ENCODE measurements around the gene TF. TPM values are rescaled to one million over a fixed set of nuclear protein-coding genes. Genes with fewer than 3 reads are reported as not detected.

Gene TF
- total RNA-seq, 1 donor from 2014 or later, result 3.1 TPM

DNA sequence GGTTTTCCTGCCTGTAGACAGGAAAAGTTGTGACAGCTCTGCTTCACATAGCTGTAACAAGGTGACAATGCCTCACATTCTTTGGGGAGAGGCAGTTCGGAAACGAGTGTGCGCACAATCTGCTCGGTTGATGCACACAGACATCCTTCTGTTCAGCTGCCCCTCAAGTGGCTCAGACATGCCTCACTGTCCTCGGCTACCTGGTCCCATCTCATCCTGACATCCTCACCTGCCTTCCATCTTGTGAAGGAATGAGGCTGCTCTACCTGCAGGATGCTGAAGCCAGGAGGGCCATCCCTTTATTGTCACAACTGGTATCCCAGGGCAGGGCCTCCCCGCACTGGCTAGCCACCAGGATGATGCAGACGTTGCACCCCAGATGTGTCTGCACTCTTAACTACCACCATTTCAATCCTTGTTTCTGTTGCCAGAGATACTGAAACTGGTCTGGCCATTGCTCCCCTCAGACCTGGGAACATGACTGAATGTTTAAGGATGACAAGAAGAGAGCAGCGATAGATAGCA, 78.8 kb downstream of the TF start:
- peaks cover 0 to 5% (median 0%) of the 10 kb centered on the region in 3 donors for H3K4me1 ChIP-seq (ENCODE audit: control insufficient read depth in 3 of 3, insufficient read depth in 3 of 3, low read length in 3 of 3)
- no peak overlapping the region for H3K27ac ChIP-seq (ENCODE audit: low read depth, low read length)
- no peaks in the 10 kb centered on the region for H3K27me3 ChIP-seq (ENCODE audit: control insufficient read depth in 3 of 3, insufficient read depth in 3 of 3, low read length in 3 of 3)
- H3K9ac ChIP-seq (ENCODE audit: low read depth in 1 of 3, low read length in 3 of 3), result no peak overlapping the region
- no peaks in the 10 kb centered on the region for H3K9me3 ChIP-seq (ENCODE audit: control insufficient read depth in 3 of 3, low read length in 3 of 3)
- peaks cover 39 to 42% (median 40%) of the 10 kb centered on the region in 3 donors for H3K36me3 ChIP-seq (ENCODE audit: control insufficient read depth in 3 of 3, insufficient read depth in 3 of 3, low read length in 3 of 3)
- H3K4me3 ChIP-seq (ENCODE audit: low read length in 3 of 3), result no peak overlapping the region

DNA sequence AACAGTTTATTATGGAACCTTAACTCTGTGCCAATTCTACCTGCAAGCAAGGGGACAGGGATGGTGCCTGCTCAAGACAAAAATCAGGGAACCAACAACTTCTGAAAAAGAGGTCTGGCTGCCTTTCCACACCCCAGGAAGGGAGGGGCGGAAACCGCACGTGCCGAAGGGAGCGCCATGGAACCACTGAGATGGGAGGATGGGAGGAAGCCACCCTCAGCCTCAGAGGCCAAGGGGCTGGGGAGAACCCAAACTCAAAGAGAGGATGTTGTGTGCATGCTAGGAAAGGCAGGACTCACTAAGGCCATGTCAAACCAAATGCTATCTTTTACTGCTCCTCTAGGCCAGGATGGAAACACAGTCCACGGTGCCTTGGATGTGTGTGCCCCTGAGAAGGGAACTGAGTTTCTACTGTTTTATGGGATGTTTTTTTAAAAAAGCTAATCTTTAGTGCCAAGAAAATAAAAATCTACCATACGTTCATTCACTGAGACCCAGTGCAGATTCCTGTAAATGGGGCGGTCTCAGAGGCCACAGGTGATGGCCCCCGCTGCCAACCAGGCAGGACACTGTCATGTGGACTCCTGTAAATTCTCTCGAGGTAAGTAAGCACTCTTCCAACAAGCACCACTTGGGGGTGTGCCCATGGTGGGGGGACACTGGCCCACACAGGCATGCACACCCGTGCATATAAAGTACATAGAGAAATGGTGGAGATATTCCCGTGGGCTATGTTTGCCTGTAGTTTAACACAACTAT, 80.0 kb downstream of the TF start:
- H3K4me3 ChIP-seq (ENCODE audit: low read length in 3 of 3), result no peak overlapping the region
- H3K27me3 ChIP-seq (ENCODE audit: control insufficient read depth in 3 of 3, insufficient read depth in 3 of 3, low read length in 3 of 3), result no peaks in the 10 kb centered on the region
- H3K4me1 ChIP-seq (ENCODE audit: control insufficient read depth in 3 of 3, insufficient read depth in 3 of 3, low read length in 3 of 3), result peaks cover 0 to 5% (median 0%) of the 10 kb centered on the region in 3 donors
- peaks cover 27 to 32% (median 29%) of the 10 kb centered on the region in 3 donors for H3K36me3 ChIP-seq (ENCODE audit: control insufficient read depth in 3 of 3, insufficient read depth in 3 of 3, low read length in 3 of 3)
- H3K9ac ChIP-seq (ENCODE audit: low read depth in 1 of 3, low read length in 3 of 3), result no peak overlapping the region
- H3K27ac ChIP-seq (ENCODE audit: low read depth, low read length), result no peak overlapping the region
- no peaks in the 10 kb centered on the region for H3K9me3 ChIP-seq (ENCODE audit: control insufficient read depth in 3 of 3, low read length in 3 of 3)

DNA sequence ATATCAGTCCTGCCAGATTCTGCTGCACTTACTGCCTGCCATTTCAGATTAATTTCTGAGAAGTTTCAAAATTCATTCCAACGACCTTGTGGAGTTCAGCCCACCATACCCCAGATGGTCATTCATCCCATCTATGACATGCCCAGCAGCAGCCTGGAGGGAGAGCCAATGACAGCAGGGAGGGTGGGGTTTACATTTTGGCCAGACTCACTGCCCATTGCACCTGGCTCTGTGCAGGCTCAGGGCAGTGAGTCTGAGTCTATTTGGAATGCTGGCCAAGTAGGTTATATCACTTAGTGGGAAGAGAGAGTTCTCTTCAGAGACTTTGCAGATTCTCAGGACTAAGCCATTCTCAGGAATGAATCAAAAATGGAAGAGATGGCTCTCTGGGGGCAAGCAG, 80.9 kb downstream of the TF start:
- H3K4me1 ChIP-seq (ENCODE audit: control insufficient read depth in 3 of 3, insufficient read depth in 3 of 3, low read length in 3 of 3), result no peaks in the 10 kb centered on the region
- no peaks in the 10 kb centered on the region for H3K27me3 ChIP-seq (ENCODE audit: control insufficient read depth in 3 of 3, insufficient read depth in 3 of 3, low read length in 3 of 3)
- no peak overlapping the region for H3K27ac ChIP-seq (ENCODE audit: low read depth, low read length)
- H3K9ac ChIP-seq (ENCODE audit: low read depth in 1 of 3, low read length in 3 of 3), result no peak overlapping the region
- no peaks in the 10 kb centered on the region for H3K9me3 ChIP-seq (ENCODE audit: control insufficient read depth in 3 of 3, low read length in 3 of 3)
- peaks cover 22 to 27% (median 25%) of the 10 kb centered on the region in 3 donors for H3K36me3 ChIP-seq (ENCODE audit: control insufficient read depth in 3 of 3, insufficient read depth in 3 of 3, low read length in 3 of 3)
- H3K4me3 ChIP-seq (ENCODE audit: low read length in 3 of 3), result no peak overlapping the region

DNA sequence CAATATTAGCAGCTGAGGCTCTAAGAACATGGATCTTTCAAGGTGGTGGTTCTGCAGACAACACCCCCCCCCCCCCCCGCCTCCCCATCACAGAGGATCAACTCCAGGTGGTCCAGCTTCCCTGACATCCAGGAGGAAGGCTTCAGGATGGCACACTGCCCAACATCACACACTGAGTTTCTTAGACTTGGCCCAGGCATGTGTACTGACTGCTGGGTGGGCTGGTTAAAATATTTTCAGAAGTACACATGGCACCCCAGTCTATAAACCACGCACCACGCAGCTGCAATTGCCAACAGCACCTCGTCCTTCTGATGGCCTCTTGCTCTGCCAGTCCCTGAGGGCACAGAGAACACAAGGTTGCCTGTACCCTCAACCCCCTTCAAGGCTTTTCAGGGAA, 81.5 kb downstream of the TF start:
- no peak overlapping the region for H3K27ac ChIP-seq (ENCODE audit: low read depth, low read length)
- H3K36me3 ChIP-seq (ENCODE audit: control insufficient read depth in 3 of 3, insufficient read depth in 3 of 3, low read length in 3 of 3), result peaks cover 17 to 23% (median 22%) of the 10 kb centered on the region in 3 donors
- H3K9ac ChIP-seq (ENCODE audit: low read depth in 1 of 3, low read length in 3 of 3), result no peak overlapping the region
- no peak overlapping the region for H3K4me3 ChIP-seq (ENCODE audit: low read length in 3 of 3)
- H3K4me1 ChIP-seq (ENCODE audit: control insufficient read depth in 3 of 3, insufficient read depth in 3 of 3, low read length in 3 of 3), result no peaks in the 10 kb centered on the region
- no peaks in the 10 kb centered on the region for H3K27me3 ChIP-seq (ENCODE audit: control insufficient read depth in 3 of 3, insufficient read depth in 3 of 3, low read length in 3 of 3)
- no peaks in the 10 kb centered on the region for H3K9me3 ChIP-seq (ENCODE audit: control insufficient read depth in 3 of 3, low read length in 3 of 3)

DNA sequence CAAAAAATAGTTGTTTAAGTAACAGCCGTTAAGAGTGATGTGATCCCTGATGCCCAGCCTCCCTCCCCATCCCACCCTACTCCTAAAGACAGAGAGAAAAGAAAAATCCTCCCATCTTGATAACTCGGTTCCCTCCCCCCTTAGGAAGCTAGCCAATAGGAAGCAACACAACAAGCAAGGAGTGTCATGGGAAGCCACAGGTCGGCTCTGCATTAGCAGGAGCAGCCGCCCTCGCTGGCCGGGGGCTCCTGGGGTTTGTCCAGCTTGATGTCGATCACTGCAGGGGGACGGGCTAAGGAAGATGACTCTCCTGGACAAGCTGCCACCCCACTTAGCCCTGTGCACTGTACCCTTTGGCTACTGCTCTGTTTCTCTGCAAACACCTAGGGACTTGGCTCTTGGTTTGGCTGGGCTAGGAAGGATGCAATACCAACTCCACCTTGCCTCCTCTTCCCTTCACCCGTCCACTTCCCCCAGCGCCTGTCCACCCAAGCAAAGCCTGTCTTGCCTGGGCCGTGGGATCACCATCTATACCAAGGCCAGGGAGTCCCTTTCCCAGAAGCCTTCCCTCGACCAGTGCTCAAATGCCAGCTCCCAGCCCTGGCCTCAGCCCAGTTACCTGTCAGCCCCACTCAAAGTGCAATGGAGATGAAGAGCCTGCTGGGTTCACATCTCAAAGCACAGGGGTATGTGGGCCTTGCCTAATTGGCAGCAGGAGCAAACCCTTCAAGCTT, 82.5 kb downstream of the TF start:
- peaks cover 13 to 19% (median 17%) of the 10 kb centered on the region in 3 donors for H3K36me3 ChIP-seq (ENCODE audit: control insufficient read depth in 3 of 3, insufficient read depth in 3 of 3, low read length in 3 of 3)
- no peak overlapping the region for H3K27ac ChIP-seq (ENCODE audit: low read depth, low read length)

DNA sequence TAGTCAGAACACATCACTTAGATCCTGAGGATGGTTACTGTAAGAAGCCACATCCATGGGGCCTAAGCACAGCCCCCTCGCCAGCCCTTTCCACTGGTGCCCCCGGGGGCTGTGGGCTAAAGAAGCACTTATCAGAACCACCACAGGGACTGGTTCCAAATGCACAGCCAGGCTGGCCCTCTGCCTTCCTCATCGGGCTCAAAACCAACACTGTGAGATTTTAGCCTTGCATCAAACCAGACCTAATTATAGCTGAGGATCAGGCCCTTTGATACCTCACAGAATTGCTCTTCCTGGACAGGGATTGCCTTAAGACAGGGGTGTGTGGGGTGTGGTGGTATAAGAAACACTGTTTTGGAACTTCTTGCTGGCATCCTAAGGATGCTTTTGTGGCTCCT, 83.1 kb downstream of the TF start:
- Histone ChIP-seq H3K9me3 (ENCODE audit: control insufficient read depth in 3 of 3, low read length in 3 of 3) (no peaks in the 10 kb centered on the region), H3K27me3 (ENCODE audit: control insufficient read depth in 3 of 3, insufficient read depth in 3 of 3, low read length in 3 of 3) (no peaks in the 10 kb centered on the region), H3K4me3 (ENCODE audit: low read length in 3 of 3) (no peak overlapping the region), H3K9ac (ENCODE audit: low read depth in 1 of 3, low read length in 3 of 3) (no peak overlapping the region), H3K4me1 (ENCODE audit: control insufficient read depth in 3 of 3, insufficient read depth in 3 of 3, low read length in 3 of 3) (no peaks in the 10 kb centered on the region), H3K27ac (ENCODE audit: low read depth, low read length) (no peak overlapping the region), H3K36me3 (ENCODE audit: control insufficient read depth in 3 of 3, insufficient read depth in 3 of 3, low read length in 3 of 3) (peaks cover 8 to 13% (median 11%) of the 10 kb centered on the region in 3 donors)

More for the DNA sequence above, 82.5 kb downstream of the TF start:
- Histone ChIP-seq H3K9ac (ENCODE audit: low read depth in 1 of 3, low read length in 3 of 3) (no peak overlapping the region), H3K4me1 (ENCODE audit: control insufficient read depth in 3 of 3, insufficient read depth in 3 of 3, low read length in 3 of 3) (no peaks in the 10 kb centered on the region), H3K27me3 (ENCODE audit: control insufficient read depth in 3 of 3, insufficient read depth in 3 of 3, low read length in 3 of 3) (no peaks in the 10 kb centered on the region), H3K4me3 (ENCODE audit: low read length in 3 of 3) (no peak overlapping the region), H3K9me3 (ENCODE audit: control insufficient read depth in 3 of 3, low read length in 3 of 3) (no peaks in the 10 kb centered on the region)

DNA sequence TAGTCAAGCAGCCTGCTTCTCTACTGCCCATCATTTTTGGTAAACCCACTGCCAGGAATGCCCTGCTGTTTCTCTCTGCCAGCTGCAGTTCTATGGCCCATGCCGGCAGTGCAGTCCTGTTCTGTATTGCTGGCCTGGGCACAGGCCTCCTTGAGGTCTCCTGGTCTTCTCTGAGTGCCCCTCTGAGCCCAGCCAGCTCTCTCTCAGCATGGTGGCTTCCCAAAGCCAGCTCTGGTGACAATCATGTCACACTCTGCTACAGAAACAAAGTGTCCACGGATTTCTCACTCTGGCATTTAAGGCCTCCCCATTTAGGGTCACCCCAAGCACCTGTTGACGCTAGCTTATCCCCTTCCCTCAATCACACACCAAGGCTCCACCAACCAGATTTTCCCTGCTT, 83.9 kb downstream of the TF start:
- no peak overlapping the region for H3K9ac ChIP-seq (ENCODE audit: low read depth in 1 of 3, low read length in 3 of 3)
- no peaks in the 10 kb centered on the region for H3K9me3 ChIP-seq (ENCODE audit: control insufficient read depth in 3 of 3, low read length in 3 of 3)
- H3K27me3 ChIP-seq (ENCODE audit: control insufficient read depth in 3 of 3, insufficient read depth in 3 of 3, low read length in 3 of 3), result no peaks in the 10 kb centered on the region
- H3K4me1 ChIP-seq (ENCODE audit: control insufficient read depth in 3 of 3, insufficient read depth in 3 of 3, low read length in 3 of 3), result no peaks in the 10 kb centered on the region
- no peak overlapping the region for H3K27ac ChIP-seq (ENCODE audit: low read depth, low read length)
- no peak overlapping the region for H3K4me3 ChIP-seq (ENCODE audit: low read length in 3 of 3)
- peaks cover 4 to 8% (median 7%) of the 10 kb centered on the region in 3 donors for H3K36me3 ChIP-seq (ENCODE audit: control insufficient read depth in 3 of 3, insufficient read depth in 3 of 3, low read length in 3 of 3)

DNA sequence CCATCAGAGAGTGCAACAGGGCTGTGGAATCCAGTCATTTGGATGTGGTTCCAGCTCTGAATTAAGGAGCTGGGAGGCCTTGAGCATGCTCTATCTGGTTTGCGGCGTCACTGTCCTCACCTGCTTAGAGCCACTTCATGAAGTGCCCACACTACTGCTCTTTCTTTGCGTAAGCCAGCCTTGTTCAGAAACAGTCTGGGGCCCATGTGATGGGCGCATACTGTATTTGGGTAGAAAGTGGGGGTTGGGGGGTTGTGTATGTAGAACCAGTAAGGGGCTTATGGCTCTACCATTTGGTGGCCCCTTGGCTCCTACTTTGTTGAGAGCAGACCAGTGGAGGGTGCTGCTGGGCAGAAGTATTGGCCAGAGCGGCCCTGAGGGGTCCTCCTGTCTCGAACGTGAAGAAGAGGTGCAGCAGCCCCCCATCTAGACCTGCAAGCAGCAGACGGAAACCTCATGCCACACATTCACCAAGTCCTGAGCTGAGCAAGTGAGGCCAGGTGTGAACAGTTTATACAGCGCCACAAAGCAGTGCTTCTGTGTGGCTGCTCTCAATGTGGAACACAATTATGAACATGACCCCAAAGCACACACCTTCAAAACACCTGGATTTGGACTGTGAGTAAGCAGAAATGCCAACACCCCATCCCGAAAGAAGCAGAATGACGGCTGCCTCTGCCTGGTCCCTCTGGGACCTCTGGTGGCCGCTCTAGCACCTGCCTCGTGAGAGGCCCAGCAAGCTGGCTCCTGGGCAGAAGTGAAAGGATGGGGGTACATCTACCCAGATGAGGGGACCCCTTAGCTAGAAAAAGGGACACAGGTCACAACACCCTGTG, 86.0 kb downstream of the TF start:
- H3K36me3 ChIP-seq (ENCODE audit: control insufficient read depth in 3 of 3, insufficient read depth in 3 of 3, low read length in 3 of 3), result peaks cover 0 to 5% (median 0%) of the 10 kb centered on the region in 3 donors
- H3K27ac ChIP-seq (ENCODE audit: low read depth, low read length), result no peak overlapping the region
- no peaks in the 10 kb centered on the region for H3K9me3 ChIP-seq (ENCODE audit: control insufficient read depth in 3 of 3, low read length in 3 of 3)
- H3K4me3 ChIP-seq (ENCODE audit: low read length in 3 of 3), result no peak overlapping the region
- H3K4me1 ChIP-seq (ENCODE audit: control insufficient read depth in 3 of 3, insufficient read depth in 3 of 3, low read length in 3 of 3), result no peaks in the 10 kb centered on the region
- H3K27me3 ChIP-seq (ENCODE audit: control insufficient read depth in 3 of 3, insufficient read depth in 3 of 3, low read length in 3 of 3), result no peaks in the 10 kb centered on the region
- H3K9ac ChIP-seq (ENCODE audit: low read depth in 1 of 3, low read length in 3 of 3), result no peak overlapping the region

DNA sequence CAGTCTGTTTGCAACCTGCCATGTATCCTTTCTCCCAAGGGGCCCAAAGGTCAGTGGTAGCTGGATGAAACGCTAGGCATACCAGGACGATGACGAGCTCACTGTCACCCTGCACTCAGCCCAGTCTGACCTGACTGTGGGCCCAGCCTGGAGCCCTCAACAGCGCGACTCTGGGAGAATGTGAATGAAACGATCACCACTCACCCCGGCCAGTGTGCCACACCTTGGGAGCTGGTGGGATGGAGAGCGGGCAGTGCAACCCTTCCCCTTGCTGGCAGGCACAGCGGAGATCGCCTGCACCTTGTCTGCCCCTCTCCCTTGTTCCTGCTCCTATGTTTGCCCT, 86.6 kb downstream of the TF start:
- Histone ChIP-seq H3K9ac (ENCODE audit: low read depth in 1 of 3, low read length in 3 of 3) (no peak overlapping the region), H3K36me3 (ENCODE audit: control insufficient read depth in 3 of 3, insufficient read depth in 3 of 3, low read length in 3 of 3) (peaks cover 0 to 8% (median 0%) of the 10 kb centered on the region in 3 donors), H3K4me3 (ENCODE audit: low read length in 3 of 3) (no peak overlapping the region), H3K27me3 (ENCODE audit: control insufficient read depth in 3 of 3, insufficient read depth in 3 of 3, low read length in 3 of 3) (no peaks in the 10 kb centered on the region), H3K9me3 (ENCODE audit: control insufficient read depth in 3 of 3, low read length in 3 of 3) (no peaks in the 10 kb centered on the region), H3K27ac (ENCODE audit: low read depth, low read length) (no peak overlapping the region), H3K4me1 (ENCODE audit: control insufficient read depth in 3 of 3, insufficient read depth in 3 of 3, low read length in 3 of 3) (no peaks in the 10 kb centered on the region)

Data from skeletal muscle tissue (tissue), 4 donors.